ENCODE results near the gene GAS2.

DNA sequence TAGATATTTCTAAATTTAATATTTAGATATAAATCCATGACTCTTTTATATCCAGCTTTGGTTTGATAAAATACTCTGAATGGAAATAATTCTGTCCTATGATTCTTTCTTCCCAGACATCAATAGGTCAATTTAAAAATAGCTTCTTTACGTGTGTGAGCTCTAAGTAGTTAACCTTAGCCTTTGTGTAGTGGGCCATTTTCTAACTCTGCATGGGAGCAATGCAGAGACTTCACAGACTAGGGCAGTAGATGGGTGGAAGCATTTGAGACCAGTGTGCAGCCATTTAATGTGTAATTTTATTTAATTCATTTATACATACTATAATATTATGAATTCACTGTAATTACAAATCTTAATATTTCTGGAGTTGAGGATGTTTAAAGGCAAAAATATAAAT is 23.8 kb downstream of the GAS2 start:
- TF ChIP-seq FOXA1 (IDR thresholded peaks at IDR 0.05) (no peak), HDGF (IDR thresholded peaks at IDR 0.05; ENCODE audit: borderline replicate concordance) (no peak), FOXM1 (IDR thresholded peaks at IDR 0.05; ENCODE audit: borderline replicate concordance) (no peak), BHLHE40 (IDR thresholded peaks at IDR 0.05; ENCODE audit: borderline replicate concordance) (no peak), FOXK2 (IDR thresholded peaks at IDR 0.05) (no peak), ZNF384 (IDR thresholded peaks at IDR 0.05) (no peak), SUZ12 (IDR thresholded peaks at IDR 0.05) (no peak), NFRKB (IDR thresholded peaks at IDR 0.05) (no peak), TARDBP (IDR thresholded peaks at IDR 0.05) (no peak), SP1 (IDR thresholded peaks at IDR 0.05) (no peak), CTBP1 (IDR thresholded peaks at IDR 0.05; ENCODE audit: borderline replicate concordance) (no peak), ARNT (IDR thresholded peaks at IDR 0.05) (no peak), ELF4 (IDR thresholded peaks at IDR 0.05) (no peak)
- TF ChIP-seq, protein P1, sequence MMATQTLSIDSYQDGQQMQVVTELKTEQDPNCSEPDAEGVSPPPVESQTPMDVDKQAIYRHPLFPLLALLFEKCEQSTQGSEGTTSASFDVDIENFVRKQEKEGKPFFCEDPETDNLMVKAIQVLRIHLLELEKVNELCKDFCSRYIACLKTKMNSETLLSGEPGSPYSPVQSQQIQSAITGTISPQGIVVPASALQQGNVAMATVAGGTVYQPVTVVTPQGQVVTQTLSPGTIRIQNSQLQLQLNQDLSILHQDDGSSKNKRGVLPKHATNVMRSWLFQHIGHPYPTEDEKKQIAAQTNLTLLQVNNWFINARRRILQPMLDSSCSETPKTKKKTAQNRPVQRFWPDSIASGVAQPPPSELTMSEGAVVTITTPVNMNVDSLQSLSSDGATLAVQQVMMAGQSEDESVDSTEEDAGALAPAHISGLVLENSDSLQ (IDR thresholded peaks at IDR 0.05) = no peak

Data from HEK293T (cell line).